HepG2 (cell line): ENCODE data around the gene TAPBP. TPM values are rescaled to one million over a fixed set of nuclear protein-coding genes. Genes with fewer than 3 reads are reported as not detected.

Source experiments
- ATAD3A ChIP-seq: sonication (generic); formaldehyde crosslinking; IDR thresholded peaks from 2 replicates; pipeline ENCODE4 v1.4.0; 2020; ENCODE audit warnings: missing genetic modification reagents
- ETV5 ChIP-seq: IDR thresholded peaks from 2 replicates; pipeline ENCODE4 v1.6.1; 2018; ENCODE audit warnings: missing biosample characterization, missing genetic modification reagents, inconsistent platforms, borderline replicate concordance
- EZH2 ChIP-seq: conservative IDR thresholded peaks from 2 replicates; pipeline ENCODE4 v1.6.1; 2012; ENCODE audit warnings: mild to moderate bottlenecking, low read depth, low read length, moderate library complexity
- PBX2 ChIP-seq: IDR thresholded peaks from 2 replicates; pipeline ENCODE4 v1.6.1; 2016; ENCODE audit warnings: control low read depth
- RBFOX2 ChIP-seq: fragments of 200-400 bp; formaldehyde crosslinking; IDR thresholded peaks from 2 replicates; pipeline ENCODE4 v1.6.1; 2017; ENCODE audit warnings: low read depth, mild to moderate bottlenecking, low read length
- SMYD3 ChIP-seq: sonication (generic); formaldehyde crosslinking; IDR thresholded peaks from 2 replicates; pipeline ENCODE4 v1.8.1; 2023; ENCODE audit warnings: mild to moderate bottlenecking, missing genetic modification reagents
- TEAD3 ChIP-seq: optimal IDR thresholded peaks from 2 replicates; pipeline ENCODE3; 2016; ENCODE audit warnings: borderline replicate concordance
- XBP1 ChIP-seq: sonication (generic); formaldehyde crosslinking; IDR thresholded peaks from 2 replicates; pipeline ENCODE4 v1.5.0; 2020; ENCODE audit warnings: missing genetic modification reagents
- ZBTB26 ChIP-seq: IDR thresholded peaks from 2 replicates; pipeline ENCODE4 v1.6.1; 2016; ENCODE audit warnings: missing compliant biosample characterization, missing genetic modification reagents, borderline replicate concordance
- ZC3H13 ChIP-seq: sonication (generic); formaldehyde crosslinking; IDR thresholded peaks from 2 replicates; pipeline ENCODE4 v1.8.1; 2023; ENCODE audit warnings: mild to moderate bottlenecking, missing genetic modification reagents, moderate library complexity
- ZFX ChIP-seq: sonication (generic); formaldehyde crosslinking; IDR thresholded peaks from 2 replicates; pipeline ENCODE4 v1.4.0; 2020; ENCODE audit warnings: mild to moderate bottlenecking, low read depth, missing genetic modification reagents, moderate library complexity
- ZKSCAN1 ChIP-seq: fragments of 150-350 bp; IDR thresholded peaks from 2 replicates; pipeline ENCODE4 v1.6.1; 2014; ENCODE audit warnings: low read length
- polyA plus RNA-seq, 8 experiments: library from polyadenylated mRNA; depleted of rRNA in 3 of 8; stranded (reverse) in 7 of 8; unstranded in 1 of 8; fragments of >200 nt; fragmentation: Illumina TruSeq in 4 of 8; extraction: Trizol in 4 of 8; gene quantifications; 2 replicates each; pipeline versions ENCODE4 v1.2.1 to v1.2.3, GENCODE V29; 2011 to 2016; ENCODE audit warnings: low read depth in 4 of 8, missing spikeins in 1 of 8, mixed read lengths in 1 of 8; ENCODE audit not compliant: insufficient read depth in 1 of 8
- total RNA-seq, 5 experiments: library from RNA; depleted of rRNA; stranded (reverse); fragments of >200 nt; fragmentation: Illumina TruSeq; extraction: Trizol; gene quantifications; 2 replicates each; pipeline ENCODE4 v1.2.3, GENCODE V29; 2016; ENCODE audit warnings: low read depth in 1 of 5
- TF ChIP-seq, protein P1 (sequence below): sonication (generic); formaldehyde crosslinking; IDR thresholded peaks from 2 replicates; pipeline ENCODE4 v1.9.0; 2022; ENCODE audit warnings: missing genetic modification reagents, mild to moderate bottlenecking, borderline replicate concordance
- TF ChIP-seq, protein P2 (sequence below): sonication (generic); formaldehyde crosslinking; IDR thresholded peaks from 2 replicates; pipeline ENCODE4 v1.4.0; 2020; ENCODE audit warnings: missing genetic modification reagents
- TF ChIP-seq, protein P3 (sequence below): sonication (generic); formaldehyde crosslinking; conservative IDR thresholded peaks from 2 replicates; pipeline ENCODE4 v1.4.0; 2020; ENCODE audit warnings: missing genetic modification reagents
- TF ChIP-seq, protein P4 (sequence below): sonication (generic); formaldehyde crosslinking; IDR thresholded peaks from 2 replicates; pipeline ENCODE4 v1.8.0; 2022; ENCODE audit warnings: missing genetic modification reagents, mild to moderate bottlenecking, inconsistent platforms, borderline replicate concordance
- TF ChIP-seq, protein P5 (sequence below): IDR thresholded peaks from 2 replicates; pipeline ENCODE4 v1.6.1; 2016

Gene TAPBP
- total and polyA plus RNA-seq, 2 of the 13 experiments (the other 11 are each of a cell fraction or from before 2014, with no cell fraction given), result 27.4 to 32.3 TPM

DNA sequence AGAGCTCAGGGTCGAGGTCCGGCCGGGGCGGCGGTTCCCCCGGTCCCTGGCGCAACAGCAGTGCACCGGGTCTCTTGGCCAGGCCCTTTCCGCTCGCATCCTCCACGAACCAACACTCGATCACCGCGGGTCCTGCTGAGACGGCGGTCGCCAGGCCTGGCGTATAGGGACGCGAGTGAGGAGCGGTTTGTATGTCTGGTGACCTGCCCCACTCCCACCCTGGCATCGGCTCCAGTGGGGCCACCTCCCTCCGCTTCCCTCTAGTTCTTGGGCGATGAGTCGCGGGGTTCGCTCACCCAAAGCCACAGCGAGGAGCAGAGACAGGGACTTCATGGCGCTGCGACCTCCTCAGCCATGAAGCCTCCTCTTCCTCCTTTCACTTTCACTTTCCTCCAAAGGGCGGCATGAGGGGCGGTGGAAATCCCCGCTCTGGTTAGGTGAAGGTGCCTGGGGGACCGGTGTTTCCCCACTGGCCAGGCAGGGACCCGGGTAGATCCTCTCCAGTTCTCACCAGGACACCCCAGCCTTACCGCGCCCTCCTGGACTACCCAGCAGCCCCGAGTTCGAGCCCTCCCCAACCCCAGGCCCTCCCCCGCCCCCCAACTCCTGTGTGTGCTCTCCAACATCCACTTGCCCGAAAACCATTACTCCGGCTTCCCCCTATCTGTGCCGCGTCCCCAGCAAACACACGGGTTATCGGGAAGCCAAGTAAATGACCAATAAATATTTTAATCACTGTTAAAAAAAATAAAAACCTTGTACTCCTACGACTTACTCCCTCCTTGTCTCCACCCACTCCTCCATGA, at the start of gene TAPBP (continued):
- TF ChIP-seq ETV5 (0 out of 2 replicates have a peak, but pooled peaks have one; percentile 22), PBX2 (CRISPR knock-in tag) (no peak), EZH2 (no peak), ZKSCAN1 (no peak), RBFOX2 (peak; percentile 78), ZBTB26 (CRISPR knock-in tag) (0 out of 2 replicates have a peak, but pooled peaks have one; percentile 50), TEAD3 (peak; percentile 59), XBP1 (CRISPR knock-in tag) (no peak), ZFX (CRISPR knock-in tag) (peak; percentile 90), ZC3H13 (CRISPR knock-in tag) (peak; percentile 92), ATAD3A (CRISPR knock-in tag) (no peak; the same call in 1 of the 2 replicates), SMYD3 (CRISPR knock-in tag) (no peak)
- TF ChIP-seq, protein P1, sequence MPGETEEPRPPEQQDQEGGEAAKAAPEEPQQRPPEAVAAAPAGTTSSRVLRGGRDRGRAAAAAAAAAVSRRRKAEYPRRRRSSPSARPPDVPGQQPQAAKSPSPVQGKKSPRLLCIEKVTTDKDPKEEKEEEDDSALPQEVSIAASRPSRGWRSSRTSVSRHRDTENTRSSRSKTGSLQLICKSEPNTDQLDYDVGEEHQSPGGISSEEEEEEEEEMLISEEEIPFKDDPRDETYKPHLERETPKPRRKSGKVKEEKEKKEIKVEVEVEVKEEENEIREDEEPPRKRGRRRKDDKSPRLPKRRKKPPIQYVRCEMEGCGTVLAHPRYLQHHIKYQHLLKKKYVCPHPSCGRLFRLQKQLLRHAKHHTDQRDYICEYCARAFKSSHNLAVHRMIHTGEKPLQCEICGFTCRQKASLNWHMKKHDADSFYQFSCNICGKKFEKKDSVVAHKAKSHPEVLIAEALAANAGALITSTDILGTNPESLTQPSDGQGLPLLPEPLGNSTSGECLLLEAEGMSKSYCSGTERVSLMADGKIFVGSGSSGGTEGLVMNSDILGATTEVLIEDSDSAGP, result peak; percentile 84; the same call in 1 of the 2 replicates
- TF ChIP-seq, protein P2, sequence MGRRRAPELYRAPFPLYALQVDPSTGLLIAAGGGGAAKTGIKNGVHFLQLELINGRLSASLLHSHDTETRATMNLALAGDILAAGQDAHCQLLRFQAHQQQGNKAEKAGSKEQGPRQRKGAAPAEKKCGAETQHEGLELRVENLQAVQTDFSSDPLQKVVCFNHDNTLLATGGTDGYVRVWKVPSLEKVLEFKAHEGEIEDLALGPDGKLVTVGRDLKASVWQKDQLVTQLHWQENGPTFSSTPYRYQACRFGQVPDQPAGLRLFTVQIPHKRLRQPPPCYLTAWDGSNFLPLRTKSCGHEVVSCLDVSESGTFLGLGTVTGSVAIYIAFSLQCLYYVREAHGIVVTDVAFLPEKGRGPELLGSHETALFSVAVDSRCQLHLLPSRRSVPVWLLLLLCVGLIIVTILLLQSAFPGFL (CRISPR knock-in tag), result no peak
- TF ChIP-seq, protein P3, sequence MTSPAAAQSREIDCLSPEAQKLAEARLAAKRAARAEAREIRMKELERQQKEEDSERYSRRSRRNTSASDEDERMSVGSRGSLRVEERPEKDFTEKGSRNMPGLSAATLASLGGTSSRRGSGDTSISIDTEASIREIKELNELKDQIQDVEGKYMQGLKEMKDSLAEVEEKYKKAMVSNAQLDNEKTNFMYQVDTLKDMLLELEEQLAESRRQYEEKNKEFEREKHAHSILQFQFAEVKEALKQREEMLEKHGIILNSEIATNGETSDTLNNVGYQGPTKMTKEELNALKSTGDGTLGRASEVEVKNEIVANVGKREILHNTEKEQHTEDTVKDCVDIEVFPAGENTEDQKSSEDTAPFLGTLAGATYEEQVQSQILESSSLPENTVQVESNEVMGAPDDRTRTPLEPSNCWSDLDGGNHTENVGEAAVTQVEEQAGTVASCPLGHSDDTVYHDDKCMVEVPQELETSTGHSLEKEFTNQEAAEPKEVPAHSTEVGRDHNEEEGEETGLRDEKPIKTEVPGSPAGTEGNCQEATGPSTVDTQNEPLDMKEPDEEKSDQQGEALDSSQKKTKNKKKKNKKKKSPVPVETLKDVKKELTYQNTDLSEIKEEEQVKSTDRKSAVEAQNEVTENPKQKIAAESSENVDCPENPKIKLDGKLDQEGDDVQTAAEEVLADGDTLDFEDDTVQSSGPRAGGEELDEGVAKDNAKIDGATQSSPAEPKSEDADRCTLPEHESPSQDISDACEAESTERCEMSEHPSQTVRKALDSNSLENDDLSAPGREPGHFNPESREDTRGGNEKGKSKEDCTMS (CRISPR knock-in tag), result 0 out of 2 replicates have a peak, but pooled peaks have one; percentile 61
- TF ChIP-seq, protein P4, sequence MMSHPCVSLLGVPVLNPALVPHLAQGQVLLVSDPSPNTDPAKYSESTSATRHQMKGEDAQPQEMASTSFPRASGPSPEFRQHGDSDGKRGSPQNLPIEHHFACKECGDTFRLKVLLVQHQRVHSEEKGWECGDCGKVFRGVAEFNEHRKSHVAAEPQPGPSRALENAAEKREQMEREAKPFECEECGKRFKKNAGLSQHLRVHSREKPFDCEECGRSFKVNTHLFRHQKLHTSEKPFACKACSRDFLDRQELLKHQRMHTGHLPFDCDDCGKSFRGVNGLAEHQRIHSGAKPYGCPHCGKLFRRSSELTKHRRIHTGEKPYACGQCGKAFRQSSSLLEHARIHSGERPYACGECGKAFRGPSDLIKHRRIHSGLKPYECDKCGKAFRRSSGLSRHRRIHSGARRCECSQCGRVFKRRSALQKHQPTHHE (CRISPR knock-in tag), result no peak
- TF ChIP-seq, protein P5, sequence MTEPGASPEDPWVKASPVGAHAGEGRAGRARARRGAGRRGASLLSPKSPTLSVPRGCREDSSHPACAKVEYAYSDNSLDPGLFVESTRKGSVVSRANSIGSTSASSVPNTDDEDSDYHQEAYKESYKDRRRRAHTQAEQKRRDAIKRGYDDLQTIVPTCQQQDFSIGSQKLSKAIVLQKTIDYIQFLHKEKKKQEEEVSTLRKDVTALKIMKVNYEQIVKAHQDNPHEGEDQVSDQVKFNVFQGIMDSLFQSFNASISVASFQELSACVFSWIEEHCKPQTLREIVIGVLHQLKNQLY (CRISPR knock-in tag), result no peak
